HepG2 (cell line): ENCODE data around the gene IGFN1. TPM values are rescaled to one million over a fixed set of nuclear protein-coding genes. Genes with fewer than 3 reads are reported as not detected.
A peak's percentile ranks its signal among the peaks of the same experiment; 100 is the strongest.

ENCODE experiments used
- ASH2L ChIP-seq: fragments of 300-600, 200-600 bp; sonication (generic); IDR thresholded peaks from 2 replicates; pipeline ENCODE4 v1.7.0; 2017; ENCODE audit warnings: low read depth, mild to moderate bottlenecking, moderate library complexity, mixed read lengths, low read length; ENCODE audit not compliant: insufficient read length
- DRAP1 ChIP-seq: IDR thresholded peaks from 2 replicates; pipeline ENCODE4 v1.6.1; 2016; ENCODE audit warnings: missing genetic modification reagents, missing compliant biosample characterization
- ETS1 ChIP-seq: sonication (generic); formaldehyde crosslinking; IDR thresholded peaks from 2 replicates; pipeline ENCODE4 v1.4.0; 2020; ENCODE audit warnings: missing genetic modification reagents
- EZH2 ChIP-seq: conservative IDR thresholded peaks from 2 replicates; pipeline ENCODE4 v1.6.1; 2012; ENCODE audit warnings: mild to moderate bottlenecking, low read depth, low read length, moderate library complexity
- GLMP ChIP-seq: sonication (generic); formaldehyde crosslinking; IDR thresholded peaks from 2 replicates; pipeline ENCODE4 v1.9.0; 2021; ENCODE audit warnings: missing genetic modification reagents, mild to moderate bottlenecking, borderline replicate concordance
- HOXA5 ChIP-seq: sonication (generic); formaldehyde crosslinking; IDR thresholded peaks from 2 replicates; pipeline ENCODE4 v1.4.0; 2020; ENCODE audit warnings: missing genetic modification reagents
- MYNN ChIP-seq: sonication (generic); formaldehyde crosslinking; IDR thresholded peaks from 2 replicates; pipeline ENCODE4 v1.4.0; 2020; ENCODE audit warnings: mild to moderate bottlenecking, low read depth, missing genetic modification reagents
- NCOA2 ChIP-seq: sonication (generic); formaldehyde crosslinking; IDR thresholded peaks from 2 replicates; pipeline ENCODE4 v1.8.0; 2022; ENCODE audit warnings: inconsistent platforms
- PHF8 ChIP-seq: sonication (generic); formaldehyde crosslinking; IDR thresholded peaks from 2 replicates; pipeline ENCODE4 v1.5.0; 2020; ENCODE audit warnings: missing genetic modification reagents
- PRPF4 ChIP-seq: fragments of 200-400 bp; formaldehyde crosslinking; IDR thresholded peaks from 2 replicates; pipeline ENCODE4 v1.6.1; 2016; ENCODE audit warnings: low read length, low read depth; ENCODE audit not compliant: poor library complexity, severe bottlenecking
- RCOR2 ChIP-seq: IDR thresholded peaks from 2 replicates; pipeline ENCODE4 v1.6.1; 2016; ENCODE audit warnings: missing biosample characterization, missing genetic modification reagents
- RFX1 ChIP-seq: fragments of 450-650 bp; IDR thresholded peaks from 2 replicates; pipeline ENCODE4 v1.6.1; 2017
- SPEN ChIP-seq: sonication (generic); formaldehyde crosslinking; IDR thresholded peaks from 2 replicates; pipeline ENCODE4 v1.5.1; 2020; ENCODE audit warnings: low read depth, mild to moderate bottlenecking, missing genetic modification reagents
- SRSF4 ChIP-seq: fragments of 200-400 bp; formaldehyde crosslinking; IDR thresholded peaks from one replicate; pipeline ENCODE4 v1.6.1; 2018; ENCODE audit warnings: mild to moderate bottlenecking, low read depth, low read length, moderate library complexity; ENCODE audit not compliant: poor library complexity, severe bottlenecking
- TEAD3 ChIP-seq: optimal IDR thresholded peaks from 2 replicates; pipeline ENCODE3; 2016; ENCODE audit warnings: borderline replicate concordance
- TFAP4 ChIP-seq: sonication (generic); IDR thresholded peaks from 2 replicates; pipeline ENCODE4 v1.6.1; 2016; ENCODE audit warnings: low read depth, borderline replicate concordance
- ZNF550 ChIP-seq: sonication (generic); formaldehyde crosslinking; IDR thresholded peaks from 2 replicates; pipeline ENCODE4 v1.4.0; 2020; ENCODE audit warnings: mild to moderate bottlenecking, missing genetic modification reagents, borderline replicate concordance
- ZNF589 ChIP-seq: sonication (generic); formaldehyde crosslinking; conservative IDR thresholded peaks from 2 replicates; pipeline ENCODE4 v1.8.0; 2022; ENCODE audit warnings: mild to moderate bottlenecking, moderate library complexity, missing genetic modification reagents
- ZNF772 ChIP-seq: sonication (generic); formaldehyde crosslinking; IDR thresholded peaks from 2 replicates; pipeline ENCODE4 v1.5.0; 2020; ENCODE audit warnings: mild to moderate bottlenecking, missing genetic modification reagents
- ZNF777 ChIP-seq: sonication (generic); formaldehyde crosslinking; IDR thresholded peaks from 2 replicates; pipeline ENCODE4 v1.4.0; 2020; ENCODE audit warnings: missing genetic modification reagents
- ZNF800 ChIP-seq: sonication (generic); formaldehyde crosslinking; IDR thresholded peaks from 2 replicates; pipeline ENCODE4 v1.4.0; 2020; ENCODE audit warnings: missing genetic modification reagents
- ZNF883 ChIP-seq: sonication (generic); formaldehyde crosslinking; IDR thresholded peaks from 2 replicates; pipeline ENCODE4 v1.5.1; 2020; ENCODE audit warnings: mild to moderate bottlenecking, missing genetic modification reagents; ENCODE audit errors: not compliant biosample characterization
- ZSCAN5A ChIP-seq: sonication (generic); formaldehyde crosslinking; IDR thresholded peaks from 2 replicates; pipeline ENCODE4 v1.8.0; 2022; ENCODE audit warnings: mild to moderate bottlenecking, missing genetic modification reagents, borderline replicate concordance
- polyA plus RNA-seq, 8 experiments: library from polyadenylated mRNA; depleted of rRNA in 3 of 8; stranded (reverse) in 7 of 8; unstranded in 1 of 8; fragments of >200 nt; fragmentation: Illumina TruSeq in 4 of 8; extraction: Trizol in 4 of 8; gene quantifications; 2 replicates each; pipeline versions ENCODE4 v1.2.1 to v1.2.3, GENCODE V29; 2011 to 2016; ENCODE audit warnings: low read depth in 4 of 8, missing spikeins in 1 of 8, mixed read lengths in 1 of 8; ENCODE audit not compliant: insufficient read depth in 1 of 8
- total RNA-seq, 5 experiments: library from RNA; depleted of rRNA; stranded (reverse); fragments of >200 nt; fragmentation: Illumina TruSeq; extraction: Trizol; gene quantifications; 2 replicates each; pipeline ENCODE4 v1.2.3, GENCODE V29; 2016; ENCODE audit warnings: low read depth in 1 of 5

IGFN1 gene
- total and polyA plus RNA-seq, 2 of the 13 experiments (the other 11 are each of a cell fraction or from before 2014, with no cell fraction given) = 0.04 to 0.05 TPM

- no peak for TF ChIP-seq GLMP (CRISPR knock-in tag)
- no peak for TF ChIP-seq SRSF4
- TF ChIP-seq HOXA5 = 0 out of 2 replicates have a peak, but pooled peaks have one; percentile 47
- TF ChIP-seq ETS1 = no peak
- no peak for TF ChIP-seq SPEN (CRISPR knock-in tag)
- no peak for TF ChIP-seq ZSCAN5A (CRISPR knock-in tag)
- no peak for TF ChIP-seq ZNF550 (CRISPR knock-in tag)
- peak; percentile 94 for TF ChIP-seq RFX1
- TF ChIP-seq ZNF772 = no peak
- no peak for TF ChIP-seq ZNF800 (CRISPR knock-in tag)
- no peak for TF ChIP-seq TFAP4
- no peak for TF ChIP-seq MYNN (CRISPR knock-in tag)
- peak; percentile 6; the same call in 1 of the 2 replicates for TF ChIP-seq PHF8 (CRISPR knock-in tag)
- TF ChIP-seq EZH2 = no peak
- TF ChIP-seq ASH2L = no peak
- 0 out of 2 replicates have a peak, but pooled peaks have one; percentile 37 for TF ChIP-seq ZNF777 (CRISPR knock-in tag)
- no peak for TF ChIP-seq ZNF589 (CRISPR knock-in tag)
- no peak for TF ChIP-seq ZNF883
- no peak for TF ChIP-seq RCOR2 (CRISPR knock-in tag)
- no peak; the same call in 1 of the 2 replicates for TF ChIP-seq NCOA2 (CRISPR knock-in tag)
- TF ChIP-seq PRPF4 = no peak
- TF ChIP-seq TEAD3 (CRISPR knock-in tag) = no peak
- peak; percentile 75 for TF ChIP-seq DRAP1 (CRISPR knock-in tag)
Observed at GRCh38 chr1:201154389-201155165, 36.0 kb upstream of the IGFN1 start, which contains the start of gene TMEM9 (continued).
